C4-2B (cell line): ENCODE data around the gene MYO15B.
"Not testable (repeated sequence)": the region's sequence is repeated elsewhere in the genome, so short reads cannot be mapped to it uniquely, and the experiment has no call there.

Experiments
- CTCF ChIP-seq: fragments of 450-650 bp; conservative IDR thresholded peaks from 2 replicates; pipeline ENCODE4 v1.5.1; 2017; ENCODE audit warnings: mild to moderate bottlenecking
- ZFX ChIP-seq: fragments of 450-650 bp; IDR thresholded peaks from 2 replicates; pipeline ENCODE4 v1.6.1; 2017

DNA sequence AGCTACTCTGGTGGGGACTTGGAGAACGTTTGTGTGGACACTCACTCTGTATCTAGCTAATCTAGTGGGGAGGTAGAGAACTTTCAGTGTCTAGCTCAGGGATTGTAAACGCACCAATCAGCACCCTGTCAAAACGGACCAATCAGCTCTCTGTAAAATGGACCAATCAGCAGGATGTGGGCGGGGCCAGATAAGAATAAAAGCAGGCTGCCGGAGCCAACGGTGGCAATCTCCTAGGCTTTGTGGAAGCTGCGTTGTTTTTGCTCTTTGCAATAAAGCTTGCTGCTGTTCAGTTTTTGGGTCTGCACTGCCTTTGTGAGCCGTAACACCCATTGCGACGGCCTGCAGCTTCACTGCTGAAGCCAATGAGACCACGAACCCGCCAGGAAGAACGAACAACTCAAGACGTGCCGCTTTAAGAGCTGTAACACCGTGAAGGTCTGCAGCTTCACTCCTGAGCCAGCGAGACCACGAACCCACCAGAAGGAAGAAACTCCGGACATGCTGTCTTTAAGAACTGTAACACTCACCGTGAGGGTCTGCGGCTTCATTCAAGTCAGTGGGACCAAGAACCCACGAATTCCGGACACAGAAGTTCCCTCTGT lies 6.4 kb upstream of the MYO15B start:
- TF ChIP-seq ZFX, CTCF: not testable (repeated sequence)
